Measurements from ENCODE around the gene C2CD4D.
"Not testable (repeated sequence)": the region's sequence is repeated elsewhere in the genome, so short reads cannot be mapped to it uniquely, and the experiment has no call there.

C2CD4D gene
- total RNA-seq = 0.26 to 0.61 reads per million in 2 donors

- DNase-seq = peak; percentile 52
These were observed at the start of gene C2CD4D for GRCh38 chr1:151839457-151840403. Gene C2CD4D (minus strand): TSS chr1:151839820. CDS start chr1:151838989, 831 bp downstream.

DNA sequence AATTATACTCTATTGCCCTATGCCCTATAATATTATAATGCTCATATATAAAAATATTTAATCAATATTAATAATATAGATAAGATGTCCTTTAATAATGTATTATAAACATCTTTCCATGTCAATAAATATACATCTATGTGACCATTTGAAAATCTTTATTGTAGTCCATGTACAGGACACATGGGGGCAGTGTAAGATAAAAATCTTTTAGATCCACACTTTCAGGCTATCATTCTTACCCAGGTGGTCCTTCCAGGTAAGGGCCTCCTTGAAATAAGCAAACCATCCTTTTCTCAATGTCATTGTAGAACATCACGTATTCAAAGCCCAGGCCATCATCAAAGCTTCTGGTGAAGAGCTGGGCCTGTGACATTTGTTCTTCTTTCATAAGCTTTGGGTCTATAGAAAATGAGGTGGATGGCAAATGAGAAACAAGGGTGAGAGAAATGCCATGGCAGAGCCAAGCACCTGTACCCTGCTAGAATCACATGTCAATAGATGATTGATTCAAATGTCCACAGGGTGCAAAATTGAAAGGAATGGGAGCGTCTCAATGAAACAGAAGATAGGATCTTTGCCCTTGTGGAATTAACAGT is 49.5 kb upstream of the C2CD4D start:
- DNase-seq = no peak

DNA sequence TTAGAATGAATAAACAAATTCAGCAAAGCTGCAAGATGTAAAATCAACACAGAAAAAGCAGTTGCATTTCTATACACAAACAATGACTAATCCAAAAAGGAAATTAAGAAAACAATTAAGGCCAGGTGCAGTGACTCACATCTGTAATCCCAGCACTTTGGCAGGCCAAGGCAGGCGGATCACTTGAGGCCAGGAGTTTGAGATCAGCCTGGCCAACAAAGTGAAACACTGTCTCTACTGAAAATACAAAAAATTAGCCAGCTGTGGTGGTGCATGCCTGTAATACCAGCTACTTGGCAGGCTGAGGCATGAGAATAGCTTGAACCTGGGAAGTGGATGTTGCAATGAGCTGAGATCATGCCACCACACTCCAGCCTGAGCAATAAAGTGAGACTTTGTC is 47.4 kb upstream of the C2CD4D start:
- DNase-seq = no peak

GRCh38 chr1:151885479-151885878 is 45.9 kb upstream of the C2CD4D start:
- DNase-seq = no peak

GRCh38 chr1:151884879-151885278 is 45.3 kb upstream of the C2CD4D start:
- not testable (repeated sequence) for DNase-seq

GRCh38 chr1:151884445-151884844 is 44.8 kb upstream of the C2CD4D start:
- not testable (repeated sequence) for DNase-seq

GRCh38 chr1:151883898-151884297 is 44.3 kb upstream of the C2CD4D start:
- not testable (repeated sequence) for DNase-seq

- not testable (repeated sequence) for DNase-seq
These were observed 43.3 kb upstream of the C2CD4D start for GRCh38 chr1:151882918-151883317.

DNA sequence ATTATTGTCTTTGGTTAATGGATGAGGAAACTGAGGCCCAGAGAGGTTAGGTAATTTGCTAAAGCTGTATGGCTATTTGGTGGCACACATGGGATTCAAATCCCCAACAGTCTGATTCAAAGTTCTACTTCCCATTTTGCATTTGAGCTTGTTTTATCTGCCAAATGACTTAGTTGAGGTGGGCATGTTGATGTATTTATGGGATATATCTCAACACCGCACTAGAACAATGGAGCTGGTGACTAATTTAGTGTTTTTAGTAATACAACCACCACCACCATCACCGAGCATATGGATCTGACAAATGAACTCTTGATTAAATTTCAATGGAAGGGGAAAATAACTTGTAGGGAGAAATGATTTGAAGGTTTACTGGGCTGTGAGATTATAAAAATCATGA is 42.8 kb upstream of the C2CD4D start:
- DNase-seq = no peak

DNA sequence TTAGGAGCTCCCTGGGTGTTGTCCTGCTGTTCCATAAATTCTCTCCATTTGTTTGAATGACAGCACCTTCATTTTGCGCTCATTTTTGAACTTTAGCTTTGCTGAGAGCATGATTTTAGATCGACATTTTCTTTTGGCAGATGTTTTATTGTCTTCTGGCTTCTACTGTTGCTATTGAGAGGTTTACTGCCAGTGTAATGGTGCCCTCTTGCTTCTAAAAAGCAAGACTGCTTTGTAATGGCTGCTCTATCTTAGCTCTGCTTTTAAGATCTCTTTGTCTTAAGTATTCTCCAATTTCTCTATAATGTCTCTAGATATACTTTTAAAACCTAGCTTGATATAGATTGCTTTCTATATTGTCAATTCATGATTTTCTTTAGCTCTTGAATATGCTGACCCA is 41.9 kb upstream of the C2CD4D start:
- DNase-seq = no peak

GRCh38 chr1:151875419-151876097 is 35.9 kb upstream of the C2CD4D start:
- no peak for DNase-seq

DNA sequence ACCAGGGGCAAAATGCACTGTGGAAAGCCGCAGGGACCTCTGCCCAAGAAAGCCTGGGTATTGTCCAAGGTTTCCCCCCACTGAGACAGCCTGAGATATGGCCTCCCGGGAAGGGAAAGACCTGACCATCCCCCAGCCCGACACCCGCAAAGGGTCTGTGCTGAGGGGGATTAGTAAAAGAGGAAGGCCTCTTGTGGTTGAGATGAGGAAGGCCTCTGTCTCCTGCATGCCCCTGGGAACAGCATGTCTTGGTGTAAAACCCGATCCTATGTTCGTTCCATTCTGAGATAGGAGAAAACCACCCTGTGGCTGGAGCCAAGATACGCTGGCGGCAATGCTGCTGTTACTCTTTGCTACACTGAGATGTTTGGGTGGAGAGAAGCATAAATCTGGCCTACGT is 33.2 kb upstream of the C2CD4D start:
- not testable (repeated sequence) for DNase-seq

- DNase-seq = no peak
These were observed 31.8 kb upstream of the C2CD4D start for GRCh38 chr1:151871284-151872030.

DNA sequence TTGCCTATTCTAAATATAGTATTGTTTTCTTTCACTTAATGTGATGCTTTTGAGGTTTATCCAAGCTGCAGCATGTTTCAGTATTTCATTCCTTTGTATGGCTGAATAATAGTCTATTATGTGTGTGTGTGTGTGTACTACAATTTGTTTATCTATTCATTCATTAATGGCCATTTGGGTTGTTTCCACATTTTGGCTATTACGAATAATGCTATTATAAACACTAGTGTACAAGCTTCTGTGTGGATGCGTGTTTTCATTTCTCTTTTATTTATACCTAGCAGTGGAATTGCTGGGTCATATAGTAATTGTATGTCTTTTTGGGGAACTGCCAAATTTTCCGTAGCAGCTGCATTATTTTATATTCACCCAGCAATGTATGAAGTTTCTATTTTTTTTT is 28.9 kb upstream of the C2CD4D start:
- DNase-seq = no peak

- no peak for DNase-seq
These were observed 28.3 kb upstream of the C2CD4D start for GRCh38 chr1:151867765-151868411.

GRCh38 chr1:151867321-151867720 is 27.7 kb upstream of the C2CD4D start:
- DNase-seq = no peak

DNA sequence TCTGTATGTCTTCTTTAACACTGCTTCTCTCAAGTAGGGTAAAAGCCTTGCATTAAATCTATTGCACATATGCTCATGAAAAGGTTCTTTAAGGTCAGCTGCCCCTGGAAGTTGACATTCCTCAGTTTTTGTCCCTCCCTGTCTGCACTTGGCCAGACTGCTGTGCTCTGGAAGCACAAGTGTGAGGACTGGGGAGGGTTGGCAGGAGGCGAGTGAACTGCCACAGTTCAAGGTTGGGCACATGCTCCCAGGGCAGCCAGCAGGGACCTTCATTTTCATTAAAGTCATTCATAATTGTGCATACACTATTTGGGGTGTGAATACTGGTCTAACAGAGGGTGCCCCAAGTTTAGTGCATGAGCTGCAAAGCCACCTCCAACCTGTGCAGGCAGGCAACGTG is 24.8 kb upstream of the C2CD4D start:
- DNase-seq = no peak

- DNase-seq = no peak
These were observed 23.0 kb upstream of the C2CD4D start for GRCh38 chr1:151862604-151863003.

DNA sequence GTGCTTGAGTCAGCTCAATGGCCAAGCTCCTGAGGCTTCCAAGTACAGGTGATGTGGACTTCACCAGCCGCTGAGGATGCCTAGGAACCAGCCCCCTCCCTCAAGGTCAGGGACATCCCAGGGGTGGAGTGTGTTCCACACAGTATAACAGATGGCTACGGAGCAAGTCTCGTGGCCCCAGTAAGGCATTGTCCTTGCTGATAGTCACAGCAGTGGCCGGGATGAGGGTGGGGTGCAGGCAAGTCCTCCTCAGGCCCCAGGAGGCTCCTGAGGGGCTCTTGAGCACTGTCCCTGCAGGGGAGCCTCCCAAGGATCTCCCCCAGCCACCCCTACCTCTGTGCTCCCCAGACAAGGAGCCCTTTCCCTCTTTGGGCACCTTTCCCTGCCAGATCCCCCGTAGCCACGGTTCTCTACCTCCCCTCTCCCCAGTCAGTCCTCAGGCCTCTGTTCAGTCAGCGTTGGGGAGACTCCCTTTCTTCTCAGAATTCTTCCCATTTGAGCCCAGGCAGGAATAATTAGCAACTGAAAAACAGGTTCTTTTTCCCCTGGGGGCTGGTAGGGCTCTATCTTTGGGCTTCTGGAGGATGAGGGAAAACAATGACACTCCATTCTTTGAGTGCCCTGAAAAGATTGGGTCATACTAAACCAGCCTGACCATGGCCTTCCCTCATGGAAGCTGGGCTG is 21.0 kb upstream of the C2CD4D start:
- no peak for DNase-seq

- no peak for DNase-seq
These were observed 20.3 kb upstream of the C2CD4D start for GRCh38 chr1:151859891-151860293.

- DNase-seq = no peak
These were observed 19.5 kb upstream of the C2CD4D start for GRCh38 chr1:151858886-151859665.
